DND-41 (cell line): ENCODE measurements around the gene CALCB.

Experiments
- ATAC-seq: fragments of 200-7000 bp; cut with Tn5 transposase; 3 replicates; pipeline ENCODE4 v1.9.1; 2021; ENCODE audit warnings: low read depth; ENCODE audit not compliant: insufficient read depth
- DNase-seq: peaks from one replicate; pipeline ENCODE4 v3.0.0-alpha.2; 2020
- H2AFZ ChIP-seq: 2 replicates; pipeline ENCODE4 v1.6.0; 2012; ENCODE audit warnings: low read depth, low read length
- H3K27ac ChIP-seq: 2 replicates; pipeline ENCODE4 v1.5.1; 2012; ENCODE audit warnings: low read length, inconsistent platforms
- H3K27me3 ChIP-seq: fragments of 200-600 bp; sonication (generic); 2 replicates; pipeline ENCODE4 v1.6.0; 2012; ENCODE audit warnings: low read length, mild to moderate bottlenecking, inconsistent platforms; ENCODE audit not compliant: insufficient read depth, poor library complexity
- H3K36me3 ChIP-seq: 2 replicates; pipeline ENCODE4 v1.5.1; 2012; ENCODE audit warnings: low read length, inconsistent platforms; ENCODE audit not compliant: insufficient read depth
- H3K4me1 ChIP-seq: 2 replicates; pipeline ENCODE4 v1.5.1; 2012; ENCODE audit warnings: mild to moderate bottlenecking, low read length; ENCODE audit not compliant: insufficient read depth
- H3K4me2 ChIP-seq: 2 replicates; pipeline ENCODE4 v1.6.0; 2012; ENCODE audit warnings: mild to moderate bottlenecking, moderate library complexity, low read length, inconsistent platforms; ENCODE audit not compliant: insufficient read depth
- H3K4me3 ChIP-seq, 2 experiments: fragments of 200-600 bp in 1 of 2; shearing (Covaris generic) in 1 of 2; 2 replicates each; pipeline ENCODE4 v1.5.1; 2012 to 2016; ENCODE audit warnings: inconsistent platforms in 2 of 2, low read length in 2 of 2, mild to moderate bottlenecking in 2 of 2, low read depth in 1 of 2, moderate library complexity in 1 of 2
- H3K79me2 ChIP-seq: 2 replicates; pipeline ENCODE4 v1.6.0; 2012; ENCODE audit warnings: low read length, inconsistent platforms; ENCODE audit not compliant: insufficient read depth
- H3K9ac ChIP-seq: 2 replicates; pipeline ENCODE4 v1.6.0; 2012; ENCODE audit warnings: low read depth, mild to moderate bottlenecking, inconsistent platforms, low read length, moderate library complexity
- H3K9me3 ChIP-seq: 2 replicates; pipeline ENCODE4 v1.5.1; 2012; ENCODE audit warnings: low read length, moderate library complexity, mild to moderate bottlenecking, inconsistent platforms; ENCODE audit not compliant: insufficient read depth, severe bottlenecking
- H4K20me1 ChIP-seq: 2 replicates; pipeline ENCODE4 v1.6.0; 2012; ENCODE audit warnings: low read length; ENCODE audit not compliant: insufficient read depth
- CTCF ChIP-seq: IDR thresholded peaks from 2 replicates; pipeline ENCODE4 v1.5.1; 2012; ENCODE audit warnings: borderline replicate concordance, low read length, moderate library complexity, mild to moderate bottlenecking; ENCODE audit not compliant: poor library complexity, severe bottlenecking; ENCODE audit errors: extremely low read depth
- EZH2 ChIP-seq: IDR thresholded peaks from 3 replicates; pipeline ENCODE4 v1.6.1; 2012; ENCODE audit warnings: borderline replicate concordance, low read depth, mild to moderate bottlenecking, moderate library complexity, low read length, inconsistent platforms; ENCODE audit not compliant: severe bottlenecking

The CALCB gene

GRCh38 chr11:15106201-15106965, 33.0 kb downstream of the CALCB start:
- TF ChIP-seq CTCF (no peak), EZH2 (no peak)
- H3K27ac ChIP-seq: no peak overlapping the region
- no peaks in the 10 kb centered on the region for H3K36me3 ChIP-seq
- no peak overlapping the region for H3K4me3 ChIP-seq
- no peaks in the 10 kb centered on the region for H3K4me1 ChIP-seq
- H3K79me2 ChIP-seq: no peaks in the 10 kb centered on the region
- DNase-seq (no peak), ATAC-seq (no peak)
- peaks cover 13% of the 10 kb centered on the region for H3K27me3 ChIP-seq
- H3K4me2 ChIP-seq: no peak overlapping the region
- no peak overlapping the region for H3K9ac ChIP-seq
- no peaks in the 10 kb centered on the region for H3K9me3 ChIP-seq
- no peaks in the 10 kb centered on the region for H4K20me1 ChIP-seq
- H2AFZ ChIP-seq: no peak overlapping the region

GRCh38 chr11:15107730-15108515, 34.5 kb downstream of the CALCB start:
- Histone ChIP-seq H4K20me1 (no peaks in the 10 kb centered on the region), H3K9me3 (no peaks in the 10 kb centered on the region), H3K9ac (no peak overlapping the region), H3K27ac (no peak overlapping the region), H3K4me3 (no peak overlapping the region), H2AFZ (no peak overlapping the region), H3K27me3 (peaks cover 9% of the 10 kb centered on the region), H3K36me3 (no peaks in the 10 kb centered on the region), H3K79me2 (no peaks in the 10 kb centered on the region), H3K4me2 (no peak overlapping the region), H3K4me1 (no peaks in the 10 kb centered on the region)
- TF ChIP-seq CTCF (no peak), EZH2 (no peak)
- ATAC-seq (no peak), DNase-seq (no peak)

GRCh38 chr11:15108592-15109130, 35.3 kb downstream of the CALCB start:
- Histone ChIP-seq H3K9me3 (no peaks in the 10 kb centered on the region), H3K27ac (no peak overlapping the region), H3K4me2 (no peak overlapping the region), H4K20me1 (no peaks in the 10 kb centered on the region), H3K4me3 (no peak overlapping the region), H3K9ac (no peak overlapping the region), H3K79me2 (no peaks in the 10 kb centered on the region), H3K36me3 (no peaks in the 10 kb centered on the region), H3K4me1 (no peaks in the 10 kb centered on the region), H3K27me3 (peaks cover 12% of the 10 kb centered on the region), H2AFZ (no peak overlapping the region)
- TF ChIP-seq CTCF (no peak), EZH2 (no peak)
- ATAC-seq: no peak
- DNase-seq: no peak
